Ureter (tissue), 1 donor: ENCODE results near the gene TSTD1. TPM values are rescaled to one million over a fixed set of nuclear protein-coding genes. Genes with fewer than 3 reads are reported as not detected.
A peak's percentile ranks its signal among the peaks of the same experiment; 100 is the strongest.
"Not testable (repeated sequence)": the region's sequence is repeated elsewhere in the genome, so short reads cannot be mapped to it uniquely, and the experiment has no call there.

Experiments used
- DNase-seq: peaks from one replicate; pipeline ENCODE4 v3.0.0-alpha.2; 2020; ENCODE audit warnings: low spot score
- total RNA-seq: library from RNA; stranded (reverse); gene quantifications from one replicate; pipeline ENCODE4 v1.2.4, GENCODE V29; 2023
- donor health status: DM: yes; HTN: yes; CAD: no.

The TSTD1 gene
- total RNA-seq, 1 donor from 2014 or later = 79.8 TPM

GRCh38 chr1:161009602-161010211, 29.1 kb downstream of the TSTD1 start:
- no peak for DNase-seq

GRCh38 chr1:161008869-161009510, 29.8 kb downstream of the TSTD1 start:
- no peak for DNase-seq

DNA sequence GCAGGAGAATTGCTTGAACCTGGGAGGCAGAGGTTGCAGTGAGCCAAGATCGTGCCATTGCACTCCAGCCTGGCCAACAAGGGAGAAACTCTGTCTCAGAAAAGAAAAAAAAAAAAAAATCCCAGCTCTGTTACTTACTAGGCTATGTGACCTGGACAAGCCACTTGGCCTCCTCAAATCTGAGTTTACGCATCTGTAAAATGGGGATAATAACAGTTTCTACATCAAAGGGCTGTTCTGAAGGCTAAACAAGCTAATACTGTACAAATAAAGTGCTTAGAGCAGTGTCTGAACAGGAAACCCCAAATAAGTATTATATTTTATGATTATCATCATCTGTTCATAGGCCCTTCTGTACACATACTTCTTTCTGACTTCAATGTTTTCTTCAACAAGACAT, 31.4 kb downstream of the TSTD1 start:
- no peak for DNase-seq

DNA sequence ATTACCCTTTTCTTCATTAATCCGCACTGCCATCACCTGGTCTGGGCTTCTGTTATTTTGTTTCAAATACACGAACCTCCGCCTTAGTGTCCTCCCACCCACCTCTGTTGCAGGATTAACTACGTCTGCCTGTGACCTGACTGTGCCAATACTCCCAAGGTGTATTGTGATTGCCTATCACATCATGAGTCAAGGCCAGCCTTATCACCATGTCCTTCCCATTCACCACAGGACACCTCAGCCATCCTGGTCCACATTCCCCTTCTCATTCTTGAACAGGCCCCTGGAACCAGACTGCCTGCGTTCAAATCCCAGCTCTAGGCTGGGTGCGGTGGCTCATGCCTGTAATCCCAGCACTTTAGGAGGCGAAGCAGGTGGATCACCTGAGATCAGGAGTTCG, 32.2 kb downstream of the TSTD1 start:
- DNase-seq = no peak

DNA sequence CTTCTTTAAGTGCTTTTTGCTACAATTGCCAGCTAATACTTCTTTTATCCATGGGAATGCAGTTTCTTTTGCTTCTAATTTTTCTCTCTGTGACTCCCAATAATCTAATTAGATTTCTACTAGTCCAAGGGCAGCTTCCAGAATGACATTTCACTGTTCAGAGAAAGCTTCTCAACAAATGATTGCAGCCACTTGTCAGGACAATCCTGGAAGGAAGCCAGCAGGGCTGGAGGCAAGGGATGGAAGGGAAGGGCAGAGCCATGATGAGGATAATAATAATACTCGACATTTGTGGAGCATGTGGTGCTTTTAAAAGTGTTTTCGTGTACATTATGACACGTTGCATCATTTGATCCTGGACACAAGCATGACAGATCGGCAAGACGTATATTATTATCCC, 37.2 kb downstream of the TSTD1 start:
- DNase-seq = no peak

DNA sequence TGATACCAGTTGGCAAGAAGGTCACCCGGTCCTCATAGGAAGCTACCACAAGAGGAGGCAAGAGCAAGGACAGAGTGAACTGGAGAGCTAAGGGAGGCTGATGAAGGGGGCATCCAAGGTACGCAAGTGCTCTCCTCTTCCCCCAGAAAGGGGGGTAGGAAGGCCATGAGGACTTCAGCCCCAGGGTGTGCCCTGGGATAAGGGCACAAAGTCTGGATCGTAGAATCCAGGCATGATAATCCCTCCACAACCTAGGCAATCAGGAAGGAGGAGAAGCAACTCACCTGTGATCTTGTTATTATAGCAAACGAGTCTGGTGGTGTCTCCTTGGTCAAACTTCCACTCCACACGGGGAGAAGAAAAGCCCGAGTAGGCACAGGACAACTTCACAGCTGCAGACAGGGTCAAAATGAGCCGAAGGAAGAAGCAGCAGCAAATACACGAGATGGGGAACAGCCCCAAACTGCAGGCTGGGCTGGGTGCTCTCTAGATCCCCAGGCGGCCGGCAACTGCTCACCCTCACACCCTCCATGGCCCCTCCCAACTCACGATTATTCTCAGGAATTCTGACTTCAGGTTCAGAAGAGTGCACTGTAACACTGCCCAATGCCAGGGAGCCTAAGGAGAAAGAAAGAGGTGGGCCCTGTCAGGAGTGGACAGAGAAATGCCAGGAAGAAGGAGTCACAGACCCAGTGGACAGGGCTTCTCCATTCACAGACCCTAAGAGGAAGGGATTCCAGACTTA, 37.9 kb downstream of the TSTD1 start:
- DNase-seq = no peak

GRCh38 chr1:160999376-160999775, 39.4 kb downstream of the TSTD1 start:
- DNase-seq = no peak

GRCh38 chr1:160997323-160998038, 41.3 kb downstream of the TSTD1 start:
- DNase-seq = peak; percentile 74

GRCh38 chr1:160996178-160996577, 42.6 kb downstream of the TSTD1 start:
- no peak for DNase-seq

DNA sequence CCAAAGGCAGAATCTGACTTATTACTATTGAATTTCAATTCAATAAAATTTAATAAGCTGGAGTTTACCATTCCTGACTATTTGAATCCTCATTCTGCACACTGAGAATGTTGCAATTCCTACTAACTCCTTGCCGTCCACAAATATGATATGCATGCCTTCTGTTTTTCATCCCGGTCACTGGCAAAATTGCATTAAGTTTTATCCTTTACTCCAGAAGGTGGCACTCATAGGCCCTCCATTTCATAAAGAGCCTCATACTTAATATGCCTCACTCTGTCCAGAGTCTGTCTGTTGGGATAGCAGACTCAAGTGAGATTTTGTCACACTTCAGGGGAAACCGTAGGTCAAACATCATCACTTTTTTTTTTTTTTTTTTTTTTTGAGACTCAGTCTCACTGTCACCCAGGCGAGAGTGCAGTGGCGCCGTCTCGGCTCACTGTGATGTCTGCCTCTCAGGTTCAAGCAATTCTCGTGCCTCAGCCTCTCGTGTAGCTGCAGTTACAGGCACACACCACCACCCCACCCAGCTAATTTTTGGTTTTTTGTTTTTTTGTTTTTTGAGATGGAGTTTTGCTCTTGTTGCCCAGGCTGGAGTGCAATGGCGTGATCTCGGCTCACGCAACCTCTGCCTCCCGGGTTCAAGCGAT, 45.1 kb downstream of the TSTD1 start:
- no peak for DNase-seq

- DNase-seq = not testable (repeated sequence)
These were observed 46.7 kb downstream of the TSTD1 start for GRCh38 chr1:160992036-160992435.

Other genes with a start within 250 kb of the TSTD1 start
- 3.2 TPM for gene LY9, start 242.8 kb downstream of the TSTD1 start, total RNA-seq
- gene CD244, start 176.1 kb downstream of the TSTD1 start, total RNA-seq = 0.89 TPM
- 16.8 TPM for gene ITLN1, start 153.8 kb downstream of the TSTD1 start, total RNA-seq
- gene ITLN2, start 84.2 kb downstream of the TSTD1 start, total RNA-seq = not detected
- gene F11R, start 17.8 kb downstream of the TSTD1 start, total RNA-seq = 166 TPM
- 70.7 TPM for gene USF1, start 7.0 kb upstream of the TSTD1 start, total RNA-seq
- gene ARHGAP30, start 30.9 kb upstream of the TSTD1 start, total RNA-seq = 12.1 TPM
- 75.6 TPM for gene NECTIN4, start 50.6 kb upstream of the TSTD1 start, total RNA-seq
- 13.0 TPM for gene KLHDC9, start 59.4 kb upstream of the TSTD1 start, total RNA-seq
- gene PFDN2, start 79.1 kb upstream of the TSTD1 start, total RNA-seq = 39.2 TPM
- gene NIT1, start 79.1 kb upstream of the TSTD1 start, total RNA-seq = 34.7 TPM
- gene DEDD, start 93.7 kb upstream of the TSTD1 start, total RNA-seq = 34.0 TPM
- 89.2 TPM for gene UFC1, start 115.0 kb upstream of the TSTD1 start, total RNA-seq
- 29.1 TPM for gene USP21, start 120.5 kb upstream of the TSTD1 start, total RNA-seq
- 26.8 TPM for gene PPOX, start 127.5 kb upstream of the TSTD1 start, total RNA-seq
- 26.6 TPM for gene B4GALT3, start 138.5 kb upstream of the TSTD1 start, total RNA-seq
- gene ADAMTS4, start 160.1 kb upstream of the TSTD1 start, total RNA-seq = 42.6 TPM
- gene NDUFS2, start 163.4 kb upstream of the TSTD1 start, total RNA-seq = 94.1 TPM
- 11.3 TPM for gene FCER1G, start 176.3 kb upstream of the TSTD1 start, total RNA-seq
- gene APOA2, start 184.7 kb upstream of the TSTD1 start, total RNA-seq = not detected
- gene TOMM40L, start 187.1 kb upstream of the TSTD1 start, total RNA-seq = 17.5 TPM
- not detected for gene NR1I3, start 199.2 kb upstream of the TSTD1 start, total RNA-seq
- 66.5 TPM for gene PCP4L1, start 219.8 kb upstream of the TSTD1 start, total RNA-seq